HT-29 (cell line): ENCODE measurements around the gene E2F4. TPM values are rescaled to one million over a fixed set of nuclear protein-coding genes. Genes with fewer than 3 reads are reported as not detected.

Experiments
- DNase-seq: peaks from one replicate; pipeline ENCODE4 v3.0.0-alpha.2; 2015; ENCODE audit warnings: low spot score
- total RNA-seq: library from RNA; depleted of rRNA; stranded (reverse); fragments of >200 nt; shearing (Covaris generic); gene quantifications from 2 replicates; pipeline ENCODE4 v1.2.3, GENCODE V29; 2014

Gene E2F4
- total RNA-seq, 1 experiment from 2014 or later, result 156 TPM

- DNase-seq, result peak; percentile 94
Measured at GRCh38 chr16:67173808-67174705, 17.9 kb upstream of the E2F4 start.

- no peak for DNase-seq
Measured at GRCh38 chr16:67174706-67175231, 17.2 kb upstream of the E2F4 start.

- DNase-seq, result no peak
Measured at GRCh38 chr16:67176662-67177061, 15.3 kb upstream of the E2F4 start.

GRCh38 chr16:67177743-67178699 is 13.9 kb upstream of the E2F4 start:
- peak; percentile 97 for DNase-seq

- no peak for DNase-seq
Measured at GRCh38 chr16:67179421-67180080, 12.4 kb upstream of the E2F4 start.

GRCh38 chr16:67180166-67180565 is 11.8 kb upstream of the E2F4 start:
- DNase-seq, result no peak

- no peak for DNase-seq
Measured at GRCh38 chr16:67181346-67181745, 10.6 kb upstream of the E2F4 start.

- DNase-seq, result no peak
Measured at GRCh38 chr16:67182288-67182687, 9.7 kb upstream of the E2F4 start.

- no peak for DNase-seq
Measured at GRCh38 chr16:67183284-67183626, 8.7 kb upstream of the E2F4 start.

- DNase-seq, result peak; percentile 96
Measured at GRCh38 chr16:67183627-67184452, 8.1 kb upstream of the E2F4 start, which contains the start of gene MATCAP1. TSS of gene MATCAP1 (minus strand) at chr16:67183963. CDS start at chr16:67180610, 3,353 bp downstream.

GRCh38 chr16:67184453-67184994 is 7.4 kb upstream of the E2F4 start:
- DNase-seq, result no peak

- DNase-seq, result peak; percentile 92
Measured at GRCh38 chr16:67184995-67185650, 6.8 kb upstream of the E2F4 start.

GRCh38 chr16:67185651-67186134 is 6.3 kb upstream of the E2F4 start:
- no peak for DNase-seq

- no peak for DNase-seq
Measured at GRCh38 chr16:67186550-67186950, 5.4 kb upstream of the E2F4 start.

GRCh38 chr16:67187175-67187890 is 4.6 kb upstream of the E2F4 start:
- DNase-seq, result no peak

- DNase-seq, result no peak
Measured at GRCh38 chr16:67188323-67188722, 3.6 kb upstream of the E2F4 start.

GRCh38 chr16:67188798-67189197 is 3.2 kb upstream of the E2F4 start:
- no peak for DNase-seq

- DNase-seq, result no peak
Measured at GRCh38 chr16:67190041-67190440, 1.9 kb upstream of the E2F4 start, which contains the start of gene EXOC3L1. TSS of gene EXOC3L1 (minus strand) at chr16:67190136. CDS start at chr16:67189676, 460 bp downstream.
